Measurements from ENCODE around the gene PIP4K2A.

PIP4K2A gene

GRCh38 chr10:22717728-22718127 lies 3.4 kb upstream of the PIP4K2A start:
- Mint-ChIP-seq H3K27ac (no peak overlapping the region), H3K4me3 (no peak overlapping the region), H3K36me3 (ENCODE audit: low read depth) (no peaks in the 10 kb centered on the region), H3K9me3 (no peaks in the 10 kb centered on the region), H3K27me3 (ENCODE audit: low read depth, poor library complexity) (peaks cover 11% of the 10 kb centered on the region), H3K4me1 (peaks cover 25% of the 10 kb centered on the region)
- no peak for TF ChIP-seq CTCF (IDR thresholded peaks at IDR 0.05)
- DNase-seq = no peak

GRCh38 chr10:22716943-22717342 lies 2.6 kb upstream of the PIP4K2A start:
- Mint-ChIP-seq H3K4me1 (peaks cover 28% of the 10 kb centered on the region), H3K4me3 (no peak overlapping the region), H3K27ac (no peak overlapping the region), H3K36me3 (ENCODE audit: low read depth) (no peaks in the 10 kb centered on the region), H3K27me3 (ENCODE audit: low read depth, poor library complexity) (peaks cover 16% of the 10 kb centered on the region), H3K9me3 (no peaks in the 10 kb centered on the region)
- no peak for TF ChIP-seq CTCF (IDR thresholded peaks at IDR 0.05)
- DNase-seq = no peak

- no peak overlapping the region for H3K27ac Mint-ChIP-seq
These were observed 880 bp upstream of the PIP4K2A start for GRCh38 chr10:22715290-22715625.

GRCh38 chr10:22713853-22714478 lies 412 bp downstream of the PIP4K2A start:
- H3K4me1 Mint-ChIP-seq = peaks cover 48% of the 10 kb centered on the region
- H3K27ac Mint-ChIP-seq = no peak overlapping the region
- no peak for TF ChIP-seq CTCF (IDR thresholded peaks at IDR 0.05)
- H3K27me3 Mint-ChIP-seq (ENCODE audit: low read depth, poor library complexity) = peaks cover 20% of the 10 kb centered on the region
- H3K36me3 Mint-ChIP-seq (ENCODE audit: low read depth) = no peaks in the 10 kb centered on the region
- H3K4me3 Mint-ChIP-seq = peak overlapping the region; percentile 86
- peak; percentile 37 for DNase-seq
- H3K9me3 Mint-ChIP-seq = no peaks in the 10 kb centered on the region

More at GRCh38 chr10:22715290-22715625, 880 bp upstream of the PIP4K2A start:
- no peak for DNase-seq
- Mint-ChIP-seq H3K36me3 (ENCODE audit: low read depth) (no peaks in the 10 kb centered on the region), H3K4me1 (peaks cover 45% of the 10 kb centered on the region), H3K4me3 (peak overlapping the region; percentile 77), H3K9me3 (no peaks in the 10 kb centered on the region), H3K27me3 (ENCODE audit: low read depth, poor library complexity) (peaks cover 20% of the 10 kb centered on the region)
- no peak for TF ChIP-seq CTCF (IDR thresholded peaks at IDR 0.05)

GRCh38 chr10:22712956-22713852 lies 1.2 kb downstream of the PIP4K2A start:
- TF ChIP-seq CTCF (IDR thresholded peaks at IDR 0.05) = no peak
- no peak overlapping the region for H3K27ac Mint-ChIP-seq
- peak overlapping the region; percentile 86 for H3K4me3 Mint-ChIP-seq
- H3K36me3 Mint-ChIP-seq (ENCODE audit: low read depth) = no peaks in the 10 kb centered on the region
- peaks cover 22% of the 10 kb centered on the region for H3K27me3 Mint-ChIP-seq (ENCODE audit: low read depth, poor library complexity)
- DNase-seq = peak; percentile 50
- peaks cover 48% of the 10 kb centered on the region for H3K4me1 Mint-ChIP-seq
- H3K9me3 Mint-ChIP-seq = no peaks in the 10 kb centered on the region

All from nephron progenitor cell (in vitro differentiated cells).